Transverse colon (tissue), 4 donors: ENCODE measurements around the gene CDK5RAP2. TPM values are rescaled to one million over a fixed set of nuclear protein-coding genes. Genes with fewer than 3 reads are reported as not detected.

Source experiments
- DNase-seq: peaks from one replicate; pipeline ENCODE4 v3.0.0-alpha.2; 2019
- H3K27ac ChIP-seq, 4 donors: fragments of 200-600 bp; sonication (generic); 2 replicates each; pipeline ENCODE4 v1.5.1; 2016 to 2018; ENCODE audit warnings: inconsistent platforms in 4 of 4
- H3K27me3 ChIP-seq: fragments of 200-600 bp; sonication (generic); 2 replicates; pipeline ENCODE4 v1.5.1; 2017; ENCODE audit warnings: inconsistent platforms
- H3K36me3 ChIP-seq, 4 donors: fragments of 200-600 bp; sonication (generic); 2 replicates each; pipeline ENCODE4 v1.5.1; 2017 to 2019; ENCODE audit warnings: inconsistent platforms in 4 of 4
- H3K4me1 ChIP-seq, 4 donors: fragments of 200-600 bp; sonication (generic); 2 replicates each; pipeline ENCODE4 v1.5.1; 2017 to 2020; ENCODE audit warnings: inconsistent platforms in 4 of 4
- H3K4me3 ChIP-seq, 4 donors: fragments of 200-600 bp; sonication (generic); 1 replicate in 1 of 4; 2 replicates in 3 of 4; pipeline versions ENCODE4 v1.5.1 to v1.6.1; 2017 to 2019; ENCODE audit warnings: inconsistent platforms in 4 of 4
- H3K9me3 ChIP-seq, 2 donors: fragments of 200-600 bp; sonication (generic); 2 replicates each; pipeline ENCODE4 v1.5.1; 2017 to 2019; ENCODE audit warnings: inconsistent platforms in 2 of 2
- EP300 ChIP-seq: sonication (generic); formaldehyde crosslinking; IDR thresholded peaks from one replicate; pipeline ENCODE4 v1.6.1; 2017; ENCODE audit warnings: antibody characterized with exemption, low read depth
- POLR2A ChIP-seq: fragments of 450-650 bp; IDR thresholded peaks from one replicate; pipeline ENCODE4 v1.6.1; 2016; ENCODE audit warnings: antibody characterized with exemption, mild to moderate bottlenecking, moderate library complexity
- POLR2AphosphoS5 ChIP-seq, 3 donors: sonication (generic); formaldehyde crosslinking; IDR thresholded peaks; one replicate each; pipeline ENCODE4 v1.6.1; 2016; ENCODE audit warnings: antibody characterized with exemption in 3 of 3
- WGBS, 2 donors: methylation state at CpG; one replicate each; pipeline ENCODE4 v1.1.5; 2018; ENCODE audit warnings: low coverage in 1 of 2; 5-methylcytosine and 5-hydroxymethylcytosine counted together
- in situ Hi-C, 4 donors: fragments of 200-750 bp; cut with MboI; loops; one replicate each; pipeline versions ENCODE4 v1.15.0 to v1.15.1; 2017; ENCODE audit warnings: low sequenced_read_pairs in 3 of 4, low pct_ligation_motif_present in 1 of 4, low pct_unique_long_range_greater_than_20kb in 1 of 4
- intact Hi-C: fragments of 100-400 bp; cut with DNase I; formaldehyde crosslinking; loops from one replicate; pipeline ENCODE4 v1.15.1; 2023; ENCODE audit warnings: low total_unique reads
- total RNA-seq, 4 donors: library from RNA; depleted of rRNA; stranded (reverse); fragments of >200 nt; gene quantifications; one replicate each; pipeline ENCODE4 v1.1.0, GENCODE V29; 2016
- TF ChIP-seq, protein P1 (sequence below), 5 experiments: fragments of 200-600 bp in 3 of 5; fragments of 450-650 bp in 2 of 5; sonication (generic) in 3 of 5; IDR thresholded peaks; 1 replicate in 2 of 5; 2 replicates in 3 of 5; pipeline ENCODE4 v1.5.1; 2016 to 2017; ENCODE audit warnings: antibody characterized with exemption in 5 of 5, inconsistent platforms in 3 of 5, mild to moderate bottlenecking in 2 of 5, moderate library complexity in 1 of 5

The CDK5RAP2 gene
- total RNA-seq, 4 donors from 2014 or later = 23.6 to 154 (median 28.0) TPM

DNA sequence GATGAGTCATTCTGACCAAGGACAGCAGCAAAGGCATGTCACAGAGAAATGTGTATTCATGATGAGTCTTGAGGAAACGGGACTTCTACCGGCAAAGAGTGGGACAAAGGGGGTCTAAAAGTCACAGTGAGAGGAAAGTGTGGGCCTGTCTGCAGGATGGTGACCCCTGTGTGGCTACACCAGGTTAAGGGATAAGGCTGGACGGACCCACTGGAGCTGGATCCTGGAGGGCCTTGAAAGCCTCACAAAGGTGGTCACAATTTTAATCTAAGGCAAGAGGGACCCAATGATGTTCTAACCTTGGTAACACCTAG, 176.5 kb downstream of the CDK5RAP2 start:
- Histone ChIP-seq H3K4me3 (no peak overlapping the region), H3K4me1 (no peaks in the 10 kb centered on the region), H3K27me3 (no peaks in the 10 kb centered on the region), H3K27ac (no peak overlapping the region), H3K9me3 (no peaks in the 10 kb centered on the region), H3K36me3 (peaks cover 0 to 36% (median 13%) of the 10 kb centered on the region in 4 donors)
- WGBS, 2 donors = 76 to 88% methylated on average over 3 of the region's 3 CpGs
- no peak for TF ChIP-seq POLR2AphosphoS5 (IDR thresholded peaks at IDR 0.05)
- TF ChIP-seq, protein P1, sequence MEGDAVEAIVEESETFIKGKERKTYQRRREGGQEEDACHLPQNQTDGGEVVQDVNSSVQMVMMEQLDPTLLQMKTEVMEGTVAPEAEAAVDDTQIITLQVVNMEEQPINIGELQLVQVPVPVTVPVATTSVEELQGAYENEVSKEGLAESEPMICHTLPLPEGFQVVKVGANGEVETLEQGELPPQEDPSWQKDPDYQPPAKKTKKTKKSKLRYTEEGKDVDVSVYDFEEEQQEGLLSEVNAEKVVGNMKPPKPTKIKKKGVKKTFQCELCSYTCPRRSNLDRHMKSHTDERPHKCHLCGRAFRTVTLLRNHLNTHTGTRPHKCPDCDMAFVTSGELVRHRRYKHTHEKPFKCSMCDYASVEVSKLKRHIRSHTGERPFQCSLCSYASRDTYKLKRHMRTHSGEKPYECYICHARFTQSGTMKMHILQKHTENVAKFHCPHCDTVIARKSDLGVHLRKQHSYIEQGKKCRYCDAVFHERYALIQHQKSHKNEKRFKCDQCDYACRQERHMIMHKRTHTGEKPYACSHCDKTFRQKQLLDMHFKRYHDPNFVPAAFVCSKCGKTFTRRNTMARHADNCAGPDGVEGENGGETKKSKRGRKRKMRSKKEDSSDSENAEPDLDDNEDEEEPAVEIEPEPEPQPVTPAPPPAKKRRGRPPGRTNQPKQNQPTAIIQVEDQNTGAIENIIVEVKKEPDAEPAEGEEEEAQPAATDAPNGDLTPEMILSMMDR (IDR thresholded peaks at IDR 0.05) = no peak
- TF ChIP-seq EP300 = no peak
- TF ChIP-seq POLR2A = no peak
- in situ Hi-C loops (no loop called here), intact Hi-C loops (no loop called here)
- no peak for DNase-seq

- Histone ChIP-seq H3K36me3 (peaks cover 0 to 33% (median 13%) of the 10 kb centered on the region in 4 donors), H3K4me1 (no peaks in the 10 kb centered on the region), H3K27ac (no peak overlapping the region), H3K4me3 (no peak overlapping the region), H3K27me3 (no peaks in the 10 kb centered on the region), H3K9me3 (no peaks in the 10 kb centered on the region)
- TF ChIP-seq, protein P1 (IDR thresholded peaks at IDR 0.05) = no peak
- TF ChIP-seq EP300 = no peak
- TF ChIP-seq POLR2AphosphoS5 (IDR thresholded peaks at IDR 0.05) = no peak
- TF ChIP-seq POLR2A = no peak
- intact Hi-C loops (no loop called here), in situ Hi-C loops (no loop called here)
- DNase-seq = no peak
- 68 to 90% methylated on average over 2 to 13 of the region's 13 CpGs for WGBS, 2 donors
Measured at GRCh38 chr9:120402741-120403542, 177.0 kb downstream of the CDK5RAP2 start.

- no peaks in the 10 kb centered on the region for H3K27me3 ChIP-seq
- H3K4me3 ChIP-seq = no peak overlapping the region
- H3K9me3 ChIP-seq = no peaks in the 10 kb centered on the region
- intact Hi-C loops = no loop called here
- TF ChIP-seq POLR2A = no peak
- no peak for TF ChIP-seq POLR2AphosphoS5 (IDR thresholded peaks at IDR 0.05)
- TF ChIP-seq, protein P1 (IDR thresholded peaks at IDR 0.05) = no peak
- TF ChIP-seq EP300 = no peak
- in situ Hi-C loops = no loop called here
- no peak for DNase-seq
- H3K36me3 ChIP-seq = peaks cover 0 to 25% (median 11%) of the 10 kb centered on the region in 4 donors
- no peak overlapping the region for H3K27ac ChIP-seq
- 83 to 98% methylated on average over 1 to 2 of the region's 2 CpGs for WGBS, 2 donors
- no peaks in the 10 kb centered on the region for H3K4me1 ChIP-seq
Measured at GRCh38 chr9:120399940-120400339, 180.0 kb downstream of the CDK5RAP2 start.

DNA sequence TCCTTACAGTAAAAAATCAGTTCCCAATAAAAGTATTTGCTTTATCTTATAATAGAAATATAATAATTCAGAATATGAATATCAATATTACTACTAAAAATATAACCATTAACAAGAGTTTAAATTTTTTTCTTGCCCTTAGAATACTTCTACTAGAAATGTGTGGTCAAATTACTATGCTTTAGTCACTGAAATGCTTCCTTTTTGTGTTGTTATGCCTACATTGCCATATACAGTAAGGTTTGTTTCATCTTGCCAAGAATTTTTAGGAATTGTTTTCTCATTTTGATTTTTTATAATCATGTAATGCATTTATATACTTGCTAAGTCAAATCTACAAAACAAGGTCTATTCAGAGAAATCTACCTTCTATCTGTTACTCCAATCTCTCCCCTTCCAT, 181.7 kb downstream of the CDK5RAP2 start:
- TF ChIP-seq POLR2A = no peak
- no peak for TF ChIP-seq POLR2AphosphoS5 (IDR thresholded peaks at IDR 0.05)
- TF ChIP-seq, protein P1 (IDR thresholded peaks at IDR 0.05) = no peak
- no peak for TF ChIP-seq EP300
- Histone ChIP-seq H3K27ac (no peak overlapping the region), H3K9me3 (no peaks in the 10 kb centered on the region), H3K36me3 (peaks cover 0 to 36% (median 16%) of the 10 kb centered on the region in 4 donors), H3K27me3 (no peaks in the 10 kb centered on the region), H3K4me3 (no peak overlapping the region), H3K4me1 (no peaks in the 10 kb centered on the region)
- intact Hi-C loops = no loop called here
- in situ Hi-C loops = no loop called here
- DNase-seq = no peak
